Adipose tissue (tissue), 3 donors: Measurements from ENCODE around the gene SMAD3. TPM values are rescaled to one million over a fixed set of nuclear protein-coding genes. Genes with fewer than 3 reads are reported as not detected.
A peak's percentile ranks its signal among the peaks of the same experiment; 100 is the strongest.

ENCODE experiments used
- H3K27ac ChIP-seq: one replicate; pipeline ENCODE4 v1.5.1; 2013; ENCODE audit warnings: low read depth, low read length
- WGBS, 3 donors: extraction: QIAGEN DNeasy Blood & Tissue Kit; methylation state at CpG; one replicate each; pipeline ENCODE4 v1.1.7; 2013; 5-methylcytosine and 5-hydroxymethylcytosine counted together
- polyA plus RNA-seq, 3 donors: library from polyadenylated mRNA; stranded (reverse); fragments of 200-250 nt; gene quantifications; one replicate each; pipeline ENCODE4 v1.2.3, GENCODE V29; 2013
- donor health status: healthy with polysubstance abuse.
- donor health status: Bipolar disorder and iron deficiency.
- donor health status: healthy.

SMAD3 gene
- polyA plus RNA-seq, 3 donors: 8.5 to 45.3 (median 27.7) TPM

DNA sequence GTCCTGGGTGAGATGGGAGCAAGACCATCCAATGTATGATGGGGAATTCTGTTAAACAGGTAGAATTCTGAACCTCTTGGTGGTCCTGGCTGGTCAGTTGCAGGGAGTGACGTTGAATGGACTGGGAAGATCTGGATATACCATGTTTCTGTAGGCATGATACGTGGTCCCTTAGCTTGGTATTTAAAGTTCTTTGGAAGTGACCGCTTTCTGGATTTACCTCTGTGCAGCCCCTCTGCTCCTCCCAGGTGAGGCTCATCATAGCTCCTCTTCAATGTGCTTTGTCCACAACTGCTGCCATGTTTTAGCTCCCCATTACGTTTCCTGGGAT, 37.2 kb downstream of the SMAD3 start:
- 93 to 97% (median 95%) methylated on average over 4 of the region's 4 CpGs for WGBS, 3 donors
- no peak overlapping the region for H3K27ac ChIP-seq

DNA sequence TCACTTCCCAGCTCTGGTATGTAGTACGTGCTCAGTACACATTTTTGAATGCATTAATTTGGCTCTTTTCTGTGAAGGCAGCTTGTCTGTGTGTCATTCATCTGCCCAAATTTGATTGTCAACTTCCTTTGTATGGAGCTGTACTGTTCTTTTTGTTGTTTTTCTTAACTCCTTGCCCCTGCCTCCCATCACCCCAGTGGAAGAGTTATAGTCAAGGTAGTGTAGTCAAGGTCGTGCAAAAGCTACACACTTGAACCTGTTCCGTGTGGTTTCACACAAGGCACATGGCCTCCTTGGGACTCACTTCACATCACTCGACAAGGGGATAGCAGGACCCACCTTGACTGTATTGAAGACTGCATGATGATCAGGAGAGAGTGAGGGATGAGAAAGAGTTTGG, 37.6 kb downstream of the SMAD3 start:
- no peak overlapping the region for H3K27ac ChIP-seq
- WGBS, 3 donors: 68 to 90% (median 72%) methylated on average over 4 of the region's 4 CpGs

DNA sequence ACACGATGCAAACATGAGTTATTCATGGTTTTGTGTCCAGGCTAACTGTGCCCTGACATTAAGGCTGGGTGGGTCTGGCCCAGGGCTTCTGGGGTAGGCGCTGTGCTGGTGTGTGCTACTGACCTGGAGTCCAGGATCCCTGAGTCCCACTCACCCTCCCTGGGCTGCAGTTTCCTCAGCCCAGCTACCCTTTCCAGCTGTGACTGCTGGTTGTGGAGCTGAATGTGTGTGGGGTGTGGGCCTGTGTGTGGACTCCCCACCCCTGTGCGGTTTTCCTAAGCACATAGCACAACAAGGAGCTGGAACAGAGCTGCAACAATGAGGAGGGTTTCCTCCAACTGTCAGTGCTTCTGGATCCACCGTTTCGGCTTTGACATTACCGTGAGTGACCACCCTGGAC, 38.0 kb downstream of the SMAD3 start:
- 49 to 78% (median 53%) methylated on average over 6 of the region's 6 CpGs for WGBS, 3 donors
- no peak overlapping the region for H3K27ac ChIP-seq

DNA sequence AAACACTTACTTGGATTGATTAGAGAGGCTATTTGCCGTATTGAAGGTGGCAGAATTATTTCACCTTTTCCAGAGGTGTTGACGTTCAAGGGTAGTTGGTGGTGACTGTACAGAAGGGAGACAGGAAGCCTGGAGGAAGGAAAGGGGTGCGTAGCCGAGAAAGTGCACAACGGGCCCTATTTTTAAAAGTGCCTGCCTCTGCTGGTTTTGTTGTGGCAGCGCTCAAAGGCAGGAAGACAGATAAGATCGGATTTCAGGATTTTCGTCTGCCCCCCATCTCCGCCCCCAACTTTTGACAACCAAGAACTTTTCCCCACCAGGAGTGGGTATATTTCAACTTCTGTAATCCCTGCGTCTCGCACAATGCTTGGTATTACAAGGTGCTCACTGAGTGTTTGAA, 38.5 kb downstream of the SMAD3 start:
- H3K27ac ChIP-seq: no peak overlapping the region
- WGBS, 3 donors: 35 to 69% (median 45%) methylated on average over 11 of the region's 11 CpGs

DNA sequence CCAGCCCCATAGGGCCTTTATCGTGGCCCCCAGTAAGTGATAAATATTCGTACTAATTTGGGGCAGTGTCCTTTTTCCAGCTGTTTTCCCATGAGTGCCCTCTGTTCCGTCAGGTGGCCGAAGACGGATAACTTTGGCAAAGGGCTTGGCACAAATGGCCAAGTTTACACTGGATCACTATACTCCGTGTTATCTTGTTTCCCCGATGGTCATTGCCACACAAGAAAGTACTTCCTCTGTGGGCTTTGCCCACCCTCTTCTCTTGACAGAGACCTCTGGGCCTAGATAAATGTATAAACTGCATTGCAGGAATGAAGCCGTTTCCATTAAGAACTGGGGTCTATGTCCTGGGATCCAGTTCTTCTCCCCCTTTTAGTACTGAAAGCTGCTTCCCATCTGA, 39.1 kb downstream of the SMAD3 start:
- 16 to 43% (median 28%) methylated on average over 8 of the region's 8 CpGs for WGBS, 3 donors
- peak overlapping the region; percentile 21 for H3K27ac ChIP-seq

DNA sequence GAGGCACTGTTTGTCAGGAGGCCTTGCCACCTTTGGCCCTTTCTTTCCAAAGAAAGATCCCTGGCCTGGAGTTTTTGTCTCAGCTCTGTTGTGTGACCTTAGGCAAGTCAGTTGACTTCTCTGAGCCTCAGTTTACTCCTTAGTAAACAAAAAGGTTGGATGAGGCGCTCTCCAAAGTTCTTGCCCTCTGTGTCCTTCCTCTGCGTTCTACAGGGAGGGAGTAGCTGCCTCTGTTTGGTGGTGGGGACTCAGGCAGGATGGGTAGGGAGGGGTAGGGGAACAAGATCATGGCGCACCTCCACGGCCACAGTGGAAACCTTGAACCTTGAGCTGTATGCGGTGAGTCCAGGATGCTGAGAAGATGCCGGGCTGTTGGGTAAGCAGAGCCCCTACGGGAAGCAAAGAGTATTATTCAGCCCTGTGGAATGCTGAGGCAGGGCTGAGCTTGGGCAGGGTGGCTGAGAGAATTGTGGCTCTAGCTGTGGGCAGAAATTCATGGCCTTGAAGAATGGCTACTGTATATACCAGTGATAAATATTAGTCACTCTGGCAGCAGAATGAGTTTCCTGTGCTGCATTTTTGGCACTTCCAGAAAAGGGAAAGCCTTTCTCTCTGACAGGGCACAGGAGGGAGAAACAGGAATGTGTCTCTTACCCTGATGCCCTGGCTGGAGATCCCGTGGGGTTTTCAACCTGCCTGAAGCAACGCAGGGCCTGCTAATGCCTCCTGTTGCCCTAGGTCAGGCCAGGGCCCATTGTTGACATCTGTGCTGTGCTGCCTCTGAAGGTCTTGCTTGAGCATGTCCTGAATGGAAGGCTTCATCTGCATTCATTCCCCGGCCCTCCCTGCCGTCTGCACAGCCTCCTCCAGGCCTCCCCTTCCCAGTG, 39.9 kb downstream of the SMAD3 start:
- WGBS, 3 donors: 39 to 62% (median 61%) methylated on average over 11 of the region's 11 CpGs

DNA sequence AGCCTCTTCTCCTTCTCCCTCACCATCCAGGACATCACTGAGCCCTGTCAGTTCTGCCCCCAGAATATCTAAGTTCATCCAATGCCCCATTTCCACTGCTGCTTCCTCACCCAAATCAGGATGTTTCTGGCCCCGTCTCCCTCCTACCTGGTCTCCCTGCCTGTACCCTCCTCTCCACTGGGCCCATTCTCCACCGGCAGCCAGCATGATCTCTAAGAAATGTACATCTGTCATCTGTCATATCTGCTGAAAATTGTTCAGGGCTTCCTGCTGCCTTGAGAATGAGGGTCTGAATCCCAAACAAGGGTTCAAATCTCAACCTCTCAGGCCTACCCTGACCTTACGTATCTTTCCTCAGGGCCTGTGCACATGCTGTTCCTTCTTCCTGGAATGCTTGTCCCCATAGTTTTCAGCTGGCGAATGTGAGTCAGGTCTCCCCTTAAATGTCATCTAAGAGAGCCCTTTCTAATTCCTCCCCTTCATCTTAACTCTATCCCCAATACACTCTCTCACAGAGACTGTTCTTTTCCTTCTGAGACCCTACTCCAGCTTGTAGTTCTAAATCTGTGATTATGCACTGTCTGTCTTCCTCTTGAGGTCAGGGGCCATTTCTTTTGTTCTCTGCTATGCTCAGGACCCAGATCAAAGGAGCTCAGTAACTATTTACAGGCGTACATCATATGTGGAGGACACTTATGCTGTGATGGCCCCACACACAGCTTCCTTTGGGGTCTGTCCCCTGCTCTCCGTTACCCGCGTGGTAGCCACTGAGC, 40.8 kb downstream of the SMAD3 start:
- WGBS, 3 donors: 76 to 89% (median 79%) methylated on average over 8 of the region's 8 CpGs
- H3K27ac ChIP-seq: no peak overlapping the region

More for the DNA sequence above, 39.9 kb downstream of the SMAD3 start:
- peak overlapping the region; percentile 21 for H3K27ac ChIP-seq

DNA sequence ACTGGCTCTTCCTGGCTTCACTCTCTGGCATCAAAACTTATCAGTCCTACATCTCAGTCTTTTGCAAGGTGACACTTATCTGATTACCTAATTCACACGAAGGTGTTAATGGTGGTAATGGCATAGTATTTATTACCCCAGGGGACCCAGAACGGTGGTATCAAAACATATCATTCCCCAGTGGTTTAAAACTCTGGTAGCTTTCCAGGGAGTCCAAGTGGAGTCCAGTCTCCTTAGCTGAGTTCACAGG, 41.3 kb downstream of the SMAD3 start:
- 6 to 25% (median 15%) methylated on average over 2 of the region's 2 CpGs for WGBS, 3 donors
- H3K27ac ChIP-seq: no peak overlapping the region

DNA sequence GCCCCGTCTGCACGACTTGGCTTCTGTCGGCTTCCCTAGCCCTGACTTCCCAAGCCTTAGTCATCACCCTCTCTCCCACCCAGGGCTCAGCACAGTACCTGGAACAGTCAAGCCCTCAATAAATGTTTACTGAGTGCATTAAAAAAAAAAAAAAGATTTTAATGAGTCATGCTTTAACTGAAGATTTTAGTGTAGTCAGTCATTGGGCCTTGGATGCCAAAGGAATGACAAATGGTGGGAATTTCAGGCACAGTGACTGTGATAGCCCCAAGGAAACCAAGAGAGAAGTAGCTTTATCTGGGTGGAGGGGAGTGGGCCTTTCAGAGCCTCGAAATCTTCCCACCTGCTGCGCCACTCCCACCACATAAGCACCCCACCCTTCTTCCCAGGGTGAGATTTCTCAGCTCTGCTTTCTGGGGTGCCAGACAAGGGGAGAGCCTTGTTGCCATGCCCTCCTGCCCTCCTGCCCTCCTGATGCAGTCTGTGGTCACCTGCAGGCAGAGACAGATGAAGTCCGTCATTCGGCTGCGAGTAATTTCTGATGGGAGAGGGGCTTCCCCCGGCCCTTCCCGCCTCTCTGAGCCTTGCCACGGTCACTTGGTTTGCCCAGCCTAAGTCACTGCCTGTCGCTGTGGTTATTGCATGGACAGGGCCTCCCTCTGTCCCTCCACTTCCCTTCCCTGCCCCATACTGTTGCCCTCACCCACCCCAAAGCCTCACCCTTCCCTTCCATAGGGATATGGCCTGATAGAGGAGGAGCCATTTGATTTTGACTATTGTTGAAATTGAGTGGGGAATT, 41.8 kb downstream of the SMAD3 start:
- H3K27ac ChIP-seq: no peak overlapping the region
- WGBS, 3 donors: 38 to 60% (median 56%) methylated on average over 12 of the region's 12 CpGs

DNA sequence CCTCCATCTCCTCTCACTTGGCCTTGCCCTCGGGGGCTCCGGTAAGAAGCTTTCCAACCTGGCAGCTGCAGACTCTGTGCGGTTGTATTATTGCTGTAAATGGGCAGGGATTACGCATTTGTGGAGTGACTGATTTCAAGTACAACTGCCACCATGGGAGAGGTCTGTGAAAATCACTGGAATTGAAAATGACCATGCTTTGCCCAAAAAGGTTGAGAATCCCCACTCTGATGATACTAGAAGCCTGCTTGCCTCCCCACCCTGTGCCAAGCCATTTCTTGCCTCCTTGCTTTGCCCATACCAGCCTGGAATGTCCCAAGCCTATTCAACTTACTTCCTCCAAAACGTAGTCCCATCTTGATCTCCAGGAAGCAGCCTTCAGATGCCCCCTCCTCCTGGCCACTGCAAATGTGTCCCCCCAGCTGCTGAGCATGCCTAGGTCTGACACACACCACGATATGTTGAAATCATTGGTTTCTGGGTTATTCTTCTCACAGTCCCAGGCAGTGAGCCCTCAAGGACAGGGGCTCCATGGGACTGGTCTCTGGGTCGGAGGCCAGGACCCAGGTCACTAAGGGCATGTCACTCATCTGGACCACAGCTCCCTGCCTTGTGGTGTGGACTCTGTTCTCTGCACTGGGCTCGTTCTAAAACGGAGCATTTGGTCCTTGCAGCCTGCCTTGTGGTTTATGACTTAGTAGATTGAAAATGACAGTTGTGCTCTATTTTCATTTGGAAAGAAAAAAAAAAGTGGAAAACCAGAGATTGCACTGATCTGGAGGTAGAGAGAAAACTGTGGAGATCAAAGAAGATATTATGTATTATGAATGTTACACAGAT, 42.9 kb downstream of the SMAD3 start:
- 50 to 62% (median 59%) methylated on average over 9 of the region's 9 CpGs for WGBS, 3 donors
- H3K27ac ChIP-seq: no peak overlapping the region

DNA sequence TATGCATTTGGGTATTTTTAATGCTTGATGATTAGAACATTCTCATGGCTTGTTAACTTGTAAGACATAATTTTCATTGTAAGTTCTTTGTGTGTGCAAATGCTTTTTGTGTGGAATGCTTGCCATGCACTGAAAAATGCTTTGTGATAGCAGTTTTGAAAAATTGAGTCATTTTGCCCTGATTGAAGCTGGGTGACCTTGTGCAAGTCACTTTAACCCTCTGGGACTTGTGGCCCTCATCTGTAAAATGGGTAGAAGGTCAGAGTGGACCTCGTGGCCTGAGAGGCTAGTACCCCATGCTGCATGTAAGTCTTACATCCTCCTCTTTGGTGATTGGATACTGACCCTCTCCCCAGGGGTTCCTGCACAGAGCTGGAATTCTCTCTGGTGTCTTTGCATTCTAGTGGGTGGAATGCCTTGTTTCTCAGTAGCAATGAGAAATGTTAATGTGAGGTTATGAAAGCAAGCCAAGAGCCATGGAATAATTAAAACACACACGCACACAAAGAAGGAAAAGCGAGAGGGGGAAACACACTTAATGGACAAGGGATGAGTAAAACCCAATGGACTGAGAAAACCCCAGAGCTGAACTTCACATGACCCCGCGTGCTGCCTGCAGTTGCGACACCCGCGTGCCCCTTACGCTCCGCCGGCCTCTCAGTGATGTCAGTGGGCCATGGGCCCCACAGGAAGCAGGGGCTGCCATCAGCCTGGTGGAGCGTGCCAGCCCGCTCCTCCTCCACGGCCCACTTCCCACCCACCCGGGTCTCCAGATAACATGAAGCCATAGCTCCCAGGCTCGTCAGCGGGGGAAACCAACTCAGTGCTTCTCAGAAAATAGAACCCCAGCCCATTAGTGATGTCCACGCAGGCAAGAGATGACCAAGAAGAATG, 44.0 kb downstream of the SMAD3 start:
- WGBS, 3 donors: 28 to 64% (median 36%) methylated on average over 18 of the region's 18 CpGs
- H3K27ac ChIP-seq: no peak overlapping the region

DNA sequence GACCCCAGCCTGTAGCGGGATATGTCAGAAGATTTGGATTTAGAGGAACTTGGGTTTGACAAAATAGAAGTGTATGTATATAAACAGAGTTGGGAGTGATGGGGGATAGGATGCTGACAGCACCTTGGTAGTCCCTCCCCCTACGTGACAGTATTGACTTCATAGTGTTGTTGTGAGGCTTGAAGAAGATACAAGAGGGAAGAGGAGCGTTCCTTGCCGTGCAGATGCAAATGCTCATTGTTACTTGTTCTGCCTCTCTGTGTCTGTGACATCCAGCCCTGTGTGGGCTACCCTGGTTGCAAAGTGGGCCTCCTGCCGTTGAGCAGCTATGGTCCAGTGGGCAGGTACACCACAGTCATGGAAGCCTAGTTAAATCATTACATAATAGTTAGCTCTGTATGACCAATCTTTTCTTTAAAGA, 45.0 kb downstream of the SMAD3 start:
- 86 to 92% (median 88%) methylated on average over 5 of the region's 5 CpGs for WGBS, 3 donors
- H3K27ac ChIP-seq: no peak overlapping the region

DNA sequence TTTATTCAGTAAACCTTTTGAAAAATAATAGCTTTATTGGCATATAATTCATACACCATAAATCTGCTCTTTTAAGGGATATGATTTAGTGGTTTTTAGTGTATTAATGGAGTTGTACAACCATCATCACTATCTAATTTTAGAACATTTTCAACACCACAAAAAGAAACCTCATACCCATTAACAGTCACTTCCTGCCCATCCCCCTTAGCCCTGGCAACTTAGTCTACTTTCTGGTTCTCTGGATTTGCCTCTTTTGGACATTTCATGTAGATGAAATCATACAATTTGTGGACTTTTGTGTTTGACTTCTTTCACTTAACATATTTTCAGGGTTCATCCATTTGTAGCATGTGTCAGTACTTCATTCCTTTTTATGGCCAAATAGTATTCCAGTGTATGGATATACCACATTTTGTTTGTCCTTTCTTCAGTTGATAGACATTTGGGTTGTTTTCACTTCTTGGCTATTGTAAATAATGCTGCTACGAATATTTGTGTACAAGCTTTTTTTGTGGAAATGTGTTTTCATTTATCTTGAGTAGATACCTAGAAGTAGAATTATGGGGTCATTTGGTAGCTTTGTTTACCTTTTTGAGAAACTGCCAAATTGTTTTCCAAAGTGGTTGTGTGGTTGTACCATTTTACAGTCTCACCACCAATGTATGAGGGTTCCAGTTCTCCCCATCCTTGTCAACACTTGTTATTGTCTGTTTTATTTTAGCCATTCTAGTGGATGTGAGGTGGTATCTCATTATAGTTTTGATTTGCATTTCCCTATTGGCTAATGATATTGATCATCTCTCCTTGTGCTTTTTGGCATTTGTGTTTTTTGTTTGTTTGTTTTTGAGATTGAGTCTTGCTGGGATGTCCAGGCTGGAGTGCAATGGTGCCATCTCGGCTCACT, 45.8 kb downstream of the SMAD3 start:
- WGBS, 3 donors: 93 to 99% (median 98%) methylated on average over 2 of the region's 2 CpGs
- H3K27ac ChIP-seq: no peak overlapping the region

DNA sequence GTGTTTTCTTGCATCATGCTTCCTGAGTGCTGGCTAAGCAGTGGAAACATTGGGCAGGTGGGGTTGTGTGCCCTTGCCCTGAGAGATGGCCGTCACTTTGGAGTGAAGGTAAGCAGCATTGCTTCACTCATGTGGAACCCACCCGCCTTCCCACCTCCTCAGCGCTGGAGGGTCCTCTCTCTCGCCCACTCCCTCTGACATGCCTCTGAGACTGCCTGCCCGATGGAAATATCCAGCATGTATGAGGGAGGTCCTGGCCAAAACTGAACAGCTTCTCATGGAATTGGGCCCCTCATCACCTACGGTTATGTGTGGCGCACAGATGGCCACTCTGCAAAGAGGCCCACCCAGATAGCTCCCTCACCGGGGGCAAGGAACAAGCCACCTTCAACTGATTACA, 48.6 kb downstream of the SMAD3 start:
- WGBS, 3 donors: 89 to 93% (median 92%) methylated on average over 8 of the region's 8 CpGs
- H3K27ac ChIP-seq: no peak overlapping the region

DNA sequence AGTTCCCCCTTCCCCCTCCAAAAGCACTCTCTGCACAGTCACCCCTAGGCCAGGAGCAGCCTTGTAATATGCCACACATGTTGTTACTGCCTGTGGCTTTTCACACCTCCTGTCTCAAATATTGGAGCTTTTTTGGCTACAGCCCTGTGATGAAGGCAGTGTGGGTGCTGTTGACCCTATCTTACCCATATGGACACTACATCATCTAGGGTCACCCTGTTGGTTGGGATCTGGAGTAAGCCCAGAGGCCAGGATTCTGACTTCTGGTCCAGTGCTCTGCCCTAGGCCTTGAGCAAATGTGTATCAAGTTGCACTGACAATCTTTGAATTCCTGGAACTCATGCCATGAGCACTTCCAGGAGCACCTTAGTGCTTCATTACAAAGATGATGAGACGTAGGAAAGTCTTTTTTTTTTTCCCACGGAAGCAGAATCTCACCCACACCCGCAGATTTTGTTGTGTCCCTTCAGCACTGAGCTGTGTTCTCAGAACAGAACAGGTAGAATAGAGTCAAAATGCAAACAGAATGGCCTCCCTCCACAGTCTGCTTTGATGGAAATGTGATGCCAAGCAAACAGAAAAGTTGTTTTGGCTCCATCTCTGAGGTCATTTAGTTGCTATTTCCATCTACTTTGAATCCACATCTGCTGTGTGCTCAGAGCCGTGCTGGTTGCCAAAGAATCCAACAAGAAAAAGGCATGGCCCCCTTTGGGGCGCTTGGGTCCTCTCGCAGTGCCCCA, 49.6 kb downstream of the SMAD3 start:
- H3K27ac ChIP-seq: no peak overlapping the region
- WGBS, 3 donors: 42 to 67% (median 65%) methylated on average over 6 of the region's 6 CpGs

DNA sequence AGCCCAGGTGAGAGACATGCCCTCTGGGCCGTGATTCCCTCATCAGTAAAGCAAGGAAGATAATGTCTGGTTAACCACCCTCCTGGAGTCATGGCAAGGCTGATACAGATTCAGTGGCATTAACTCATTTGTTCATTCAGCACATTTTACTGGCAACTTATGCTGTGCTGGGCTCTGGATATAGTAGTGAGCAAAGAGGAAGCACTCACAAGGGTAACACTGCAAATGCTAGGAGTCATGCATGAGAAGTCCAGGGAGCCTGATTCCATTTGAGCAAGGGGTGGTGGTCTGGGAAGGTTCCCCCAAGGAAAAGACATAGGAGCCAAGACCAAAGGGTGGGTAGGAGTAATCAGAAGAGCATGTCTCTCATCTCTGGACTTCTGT, 50.2 kb downstream of the SMAD3 start:
- H3K27ac ChIP-seq: no peak overlapping the region
- 35 to 85% (median 76%) methylated on average over 1 of the region's 1 CpG for whole genome bisulfite sequencing, 3 donors
